WI38 (cell line): ENCODE results near the gene PTPRS.

Experiments
- H3K4me3 ChIP-seq: 2 replicates; pipeline ENCODE4 v1.5.1; 2011; ENCODE audit warnings: low read depth, mild to moderate bottlenecking, control low read depth, low read length
- CTCF ChIP-seq: IDR thresholded peaks from 2 replicates; pipeline ENCODE4 v1.5.1; 2012; ENCODE audit warnings: low read depth, mild to moderate bottlenecking, control low read depth, low read length

PTPRS gene

GRCh38 chr19:5341981-5342380 is 1.4 kb upstream of the PTPRS start:
- H3K4me3 ChIP-seq = no peak overlapping the region
- TF ChIP-seq CTCF = no peak

- TF ChIP-seq CTCF = no peak
- no peak overlapping the region for H3K4me3 ChIP-seq
These were observed 822 bp upstream of the PTPRS start for GRCh38 chr19:5341448-5341820.

GRCh38 chr19:5339950-5340636 is 519 bp downstream of the PTPRS start:
- H3K4me3 ChIP-seq = peak overlapping the region; percentile 66
- no peak for TF ChIP-seq CTCF

- H3K4me3 ChIP-seq = peak overlapping the region; percentile 66
- TF ChIP-seq CTCF = no peak
These were observed 1.2 kb downstream of the PTPRS start for GRCh38 chr19:5339198-5339949.

- H3K4me3 ChIP-seq = no peak overlapping the region
These were observed 1.9 kb downstream of the PTPRS start for GRCh38 chr19:5338656-5339197.

GRCh38 chr19:5337708-5338655 is 2.6 kb downstream of the PTPRS start:
- no peak for TF ChIP-seq CTCF
- no peak overlapping the region for H3K4me3 ChIP-seq

More at GRCh38 chr19:5338656-5339197, 1.9 kb downstream of the PTPRS start:
- TF ChIP-seq CTCF = no peak
